Adrenal gland (tissue), 12 donors: ENCODE data around the gene NDUFB10. TPM values are rescaled to one million over a fixed set of nuclear protein-coding genes. Genes with fewer than 3 reads are reported as not detected.

Experiments
- DNase-seq, 7 donors: peaks; one replicate each; pipeline ENCODE4 v3.0.0-alpha.2; 2019 to 2020
- H3K27ac ChIP-seq, 5 donors: fragments of 200-600 bp; sonication (generic) in 4 of 5; 1 replicate in 3 of 5; 2 replicates in 2 of 5; pipeline versions ENCODE4 v1.5.1 to v1.8.0; 2016 to 2020; ENCODE audit warnings: mild to moderate bottlenecking in 1 of 5
- H3K27me3 ChIP-seq: fragments of 200-600 bp; 2 replicates; pipeline ENCODE4 v1.8.0; 2021
- H3K36me3 ChIP-seq, 2 donors: fragments of 200-600 bp; replicated peaks in 1 of 2; 1 replicate in 1 of 2; 2 replicates in 1 of 2; pipeline versions ENCODE4 v1.5.1 to v1.8.0; 2018 to 2022
- H3K4me1 ChIP-seq, 2 donors: fragments of 200-600 bp; replicated peaks in 1 of 2; 1 replicate in 1 of 2; 2 replicates in 1 of 2; pipeline versions ENCODE4 v1.5.1 to v1.8.0; 2018 to 2021
- H3K4me3 ChIP-seq, 4 donors: fragments of 200-600 bp; sonication (generic) in 3 of 4; one replicate each; pipeline ENCODE4 v1.5.1; 2016 to 2018
- H3K9me3 ChIP-seq, 3 donors: fragments of 200-600 bp; sonication (generic) in 1 of 3; replicated peaks in 1 of 3; 1 replicate in 2 of 3; 2 replicates in 1 of 3; pipeline versions ENCODE4 v1.5.1 to v1.8.0; 2016 to 2021
- POLR2A ChIP-seq, 2 donors: fragments of 450-650 bp; IDR thresholded peaks; one replicate each; pipeline ENCODE4 v1.6.1; 2017; ENCODE audit warnings: antibody characterized with exemption in 2 of 2, mild to moderate bottlenecking in 2 of 2, moderate library complexity in 1 of 2
- WGBS, 4 donors: extraction: QIAGEN DNeasy Blood & Tissue Kit in 2 of 4; methylation state at CpG; one replicate each; pipeline versions ENCODE4 v1.1.5 to v1.1.7; 2013 to 2017; 5-methylcytosine and 5-hydroxymethylcytosine counted together
- intact Hi-C, 2 donors: fragments of 100-400 bp; cut with DNase I; formaldehyde crosslinking; loops; one replicate each; pipeline versions ENCODE4 v1.14.1 to v1.15.0; 2022 to 2023
- polyA plus RNA-seq, 3 donors: library from polyadenylated mRNA; stranded (reverse); fragments of 200-250 nt in 2 of 3; fragments of 350-450 nt in 1 of 3; fragmentation: Illumina TruSeq in 1 of 3; extraction: RNeasy Lipid Tissue Mini Kit (QIAGEN cat#74804) in 1 of 3; gene quantifications; one replicate each; pipeline ENCODE4 v1.2.3, GENCODE V29; 2013 to 2014
- total RNA-seq, 9 donors: library from RNA; depleted of rRNA in 4 of 9; stranded (reverse); fragments of >200 nt in 4 of 9; fragments of 120-200 nt in 1 of 9; fragmentation: NEBNext Ultra II Directional in 1 of 9; extraction: Animal tissue kit (Norgen Biotek cat#: 25700) in 1 of 9; gene quantifications; one replicate each; pipeline versions ENCODE4 v1.1.0 to v1.2.4, GENCODE V29; 2013 to 2023
- TF ChIP-seq, protein P1 (sequence below), 6 experiments: fragments of 450-650 bp in 4 of 6; fragments of 200-600 bp in 2 of 6; sonication (generic) in 1 of 6; IDR thresholded peaks; 1 replicate in 5 of 6; 2 replicates in 1 of 6; pipeline versions ENCODE4 v1.5.1 to v1.8.0; 2016 to 2021; ENCODE audit warnings: antibody characterized with exemption in 6 of 6, mild to moderate bottlenecking in 2 of 6, moderate library complexity in 1 of 6
- donor health status: healthy with polysubstance abuse.
- donor health status: Bipolar disorder and iron deficiency.
- donor health status: DM: yes; HTN: yes; CAD: no.
- donor health status: DM: no; HTN: no; CAD: no.
- donor health status: DM: no; HTN: no; CAD: no.
- donor health status: DM: yes; HTN: yes; CAD: no.

The NDUFB10 gene
- total and polyA plus RNA-seq, 12 donors: 109 to 298 (median 175) TPM

GRCh38 chr16:2001456-2002355, 42.4 kb downstream of the NDUFB10 start:
- TF ChIP-seq POLR2A (IDR thresholded peaks at IDR 0.05): no peak
- TF ChIP-seq, protein P1, sequence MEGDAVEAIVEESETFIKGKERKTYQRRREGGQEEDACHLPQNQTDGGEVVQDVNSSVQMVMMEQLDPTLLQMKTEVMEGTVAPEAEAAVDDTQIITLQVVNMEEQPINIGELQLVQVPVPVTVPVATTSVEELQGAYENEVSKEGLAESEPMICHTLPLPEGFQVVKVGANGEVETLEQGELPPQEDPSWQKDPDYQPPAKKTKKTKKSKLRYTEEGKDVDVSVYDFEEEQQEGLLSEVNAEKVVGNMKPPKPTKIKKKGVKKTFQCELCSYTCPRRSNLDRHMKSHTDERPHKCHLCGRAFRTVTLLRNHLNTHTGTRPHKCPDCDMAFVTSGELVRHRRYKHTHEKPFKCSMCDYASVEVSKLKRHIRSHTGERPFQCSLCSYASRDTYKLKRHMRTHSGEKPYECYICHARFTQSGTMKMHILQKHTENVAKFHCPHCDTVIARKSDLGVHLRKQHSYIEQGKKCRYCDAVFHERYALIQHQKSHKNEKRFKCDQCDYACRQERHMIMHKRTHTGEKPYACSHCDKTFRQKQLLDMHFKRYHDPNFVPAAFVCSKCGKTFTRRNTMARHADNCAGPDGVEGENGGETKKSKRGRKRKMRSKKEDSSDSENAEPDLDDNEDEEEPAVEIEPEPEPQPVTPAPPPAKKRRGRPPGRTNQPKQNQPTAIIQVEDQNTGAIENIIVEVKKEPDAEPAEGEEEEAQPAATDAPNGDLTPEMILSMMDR (IDR thresholded peaks at IDR 0.05): no peak
- no peak for DNase-seq
- intact Hi-C loops: no loop called here
- Histone ChIP-seq H3K9me3 (no peaks in the 10 kb centered on the region), H3K4me1 (peaks cover 0 to 41% of the 10 kb centered on the region in 2 donors), H3K36me3 (peaks cover 0 to 57% of the 10 kb centered on the region in 2 donors), H3K27ac (no peak overlapping the region), H3K4me3 (no peak overlapping the region), H3K27me3 (no peaks in the 10 kb centered on the region)
- 93 to 97% (median 96%) methylated on average over 33 to 53 of the region's 53 CpGs for WGBS, 4 donors

- Histone ChIP-seq H3K36me3 (peaks cover 0 to 57% of the 10 kb centered on the region in 2 donors), H3K9me3 (no peaks in the 10 kb centered on the region), H3K4me1 (peaks cover 2 to 37% of the 10 kb centered on the region in 2 donors), H3K27me3 (no peaks in the 10 kb centered on the region), H3K4me3 (no peak overlapping the region), H3K27ac (no peak overlapping the region)
- intact Hi-C loops: no loop called here
- DNase-seq: no peak
- WGBS, 4 donors: 89 to 92% (median 91%) methylated on average over 25 to 47 of the region's 47 CpGs
- TF ChIP-seq, protein P1 (IDR thresholded peaks at IDR 0.05): no peak
- no peak for TF ChIP-seq POLR2A (IDR thresholded peaks at IDR 0.05)
These were observed 43.3 kb downstream of the NDUFB10 start for GRCh38 chr16:2002406-2003230.

DNA sequence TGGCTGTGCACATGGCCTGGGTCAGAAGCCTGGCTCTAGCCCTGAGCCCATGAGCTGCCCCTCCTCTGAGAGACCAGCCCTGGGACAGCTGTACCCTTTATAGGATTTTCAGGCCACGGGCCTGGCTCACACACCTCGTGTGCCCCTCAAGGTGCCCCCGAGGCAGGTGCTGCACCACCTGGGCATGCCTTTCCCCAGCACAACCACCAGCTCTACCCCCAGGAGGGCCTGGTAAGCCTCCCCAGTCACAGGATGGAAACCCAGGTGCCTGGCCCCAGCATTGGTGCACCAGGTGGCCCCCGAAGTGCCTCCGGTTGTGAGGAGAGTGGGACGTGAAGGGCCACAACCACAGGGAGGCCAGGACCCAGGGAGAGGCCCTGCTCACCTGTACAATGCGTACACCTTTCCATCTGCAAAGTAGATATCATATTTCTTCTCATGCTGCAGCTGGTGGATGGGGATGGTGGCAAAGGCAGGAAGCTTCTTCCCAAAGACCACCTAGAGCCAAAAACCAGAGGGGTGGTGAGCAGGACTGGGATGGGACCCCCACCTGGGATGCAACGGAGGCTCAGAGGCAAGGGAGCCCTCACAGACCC, 44.0 kb downstream of the NDUFB10 start:
- intact Hi-C loops: no loop called here
- H3K27me3 ChIP-seq: no peaks in the 10 kb centered on the region
- no peak for DNase-seq
- H3K4me3 ChIP-seq: no peak overlapping the region
- 63 to 81% (median 69%) methylated on average over 2 to 8 of the region's 8 CpGs for WGBS, 4 donors
- no peaks in the 10 kb centered on the region for H3K9me3 ChIP-seq
- H3K36me3 ChIP-seq: peaks cover 0 to 52% of the 10 kb centered on the region in 2 donors
- no peak for TF ChIP-seq POLR2A (IDR thresholded peaks at IDR 0.05)
- TF ChIP-seq, protein P1 (IDR thresholded peaks at IDR 0.05): no peak
- peak overlapping the region in 2 of 5 donors; percentile 22 to 49 for H3K27ac ChIP-seq
- H3K4me1 ChIP-seq: peaks cover 10 to 37% of the 10 kb centered on the region in 2 donors
